Stimulated activated CD4-positive, alpha-beta T cell treated with anti-CD3 and anti-CD28 coated beads, Interleukin-4, amount 100 ng/mL, for 48 hours (primary cell): ENCODE data around the gene MORC1.
"Not testable (repeated sequence)": the region's sequence is repeated elsewhere in the genome, so short reads cannot be mapped to it uniquely, and the experiment has no call there.

Experiments
- DNase-seq, 2 donors: peaks; one replicate each; pipeline ENCODE4 v3.0.0-alpha.2; 2020; ENCODE audit warnings: low read depth in 2 of 2

MORC1 gene

GRCh38 chr3:109117939-109118338, at the start of gene MORC1:
Gene MORC1, minus strand, starts transcription at chr3:109118134. Its CDS starts 75 bp downstream, at chr3:109118059.
- no peak for DNase-seq

GRCh38 chr3:109165905-109166304, 48.0 kb upstream of the MORC1 start:
- no peak for DNase-seq

- no peak for DNase-seq
Observed at GRCh38 chr3:109161487-109162123, 43.7 kb upstream of the MORC1 start.

GRCh38 chr3:109155828-109156227, 37.9 kb upstream of the MORC1 start:
- no peak for DNase-seq

- no peak for DNase-seq
Observed at GRCh38 chr3:109154979-109155378, 37.0 kb upstream of the MORC1 start.

- DNase-seq: no peak
Observed at GRCh38 chr3:109152320-109152719, 34.4 kb upstream of the MORC1 start.

- DNase-seq: no peak
Observed at GRCh38 chr3:109149078-109149477, 31.1 kb upstream of the MORC1 start.

GRCh38 chr3:109143646-109144045, 25.7 kb upstream of the MORC1 start:
- DNase-seq: no peak

- DNase-seq: no peak
Observed at GRCh38 chr3:109140318-109140717, 22.4 kb upstream of the MORC1 start.

- no peak for DNase-seq
Observed at GRCh38 chr3:109137761-109138160, 19.8 kb upstream of the MORC1 start.

GRCh38 chr3:109136523-109136922, 18.6 kb upstream of the MORC1 start, which contains the start of gene C3orf85:
Gene C3orf85, plus strand, starts transcription at chr3:109136719. Its CDS starts 129 bp downstream, at chr3:109136848.
- DNase-seq: no peak

- DNase-seq: not testable (repeated sequence)
Observed at GRCh38 chr3:109133474-109133816, 15.5 kb upstream of the MORC1 start.

GRCh38 chr3:109132801-109133473, 15.0 kb upstream of the MORC1 start:
- DNase-seq: no peak

- DNase-seq: no peak
Observed at GRCh38 chr3:109131276-109131675, 13.3 kb upstream of the MORC1 start.

GRCh38 chr3:109127553-109127952, 9.6 kb upstream of the MORC1 start:
- DNase-seq: no peak

GRCh38 chr3:109125902-109126301, 8.0 kb upstream of the MORC1 start:
- no peak for DNase-seq

- no peak for DNase-seq
Observed at GRCh38 chr3:109122690-109123089, 4.8 kb upstream of the MORC1 start.

GRCh38 chr3:109118584-109118983, 650 bp upstream of the MORC1 start:
- no peak for DNase-seq

GRCh38 chr3:109116031-109116430, 1.9 kb downstream of the MORC1 start:
- no peak for DNase-seq

- no peak for DNase-seq
Observed at GRCh38 chr3:109115451-109115850, 2.5 kb downstream of the MORC1 start.

- DNase-seq: no peak
Observed at GRCh38 chr3:109114746-109115145, 3.2 kb downstream of the MORC1 start.

GRCh38 chr3:109112946-109113760, 4.8 kb downstream of the MORC1 start:
- no peak for DNase-seq

- DNase-seq: no peak
Observed at GRCh38 chr3:109109574-109109973, 8.4 kb downstream of the MORC1 start.
